Colonic mucosa (tissue), 4 donors: ENCODE measurements around the gene SFMBT2. TPM values are rescaled to one million over a fixed set of nuclear protein-coding genes. Genes with fewer than 3 reads are reported as not detected.

Experiments used
- DNase-seq: peaks from one replicate; pipeline ENCODE4 v3.0.0-alpha.2; 2020
- H3K27ac ChIP-seq: fragments of 200-600 bp; one replicate; pipeline ENCODE4 v1.8.0; 2021
- H3K27me3 ChIP-seq: fragments of 200-600 bp; one replicate; pipeline ENCODE4 v1.8.0; 2021
- H3K36me3 ChIP-seq: fragments of 200-600 bp; one replicate; pipeline ENCODE4 v1.8.0; 2021
- H3K4me1 ChIP-seq: fragments of 200-600 bp; one replicate; pipeline ENCODE4 v1.8.0; 2021; ENCODE audit warnings: mild to moderate bottlenecking
- H3K4me3 ChIP-seq: fragments of 200-600 bp; one replicate; pipeline ENCODE4 v1.8.0; 2021
- H3K9ac ChIP-seq, 2 donors: one replicate each; pipeline ENCODE4 v1.7.0; 2013; ENCODE audit warnings: control low read depth in 2 of 2, low read depth in 2 of 2, low read length in 2 of 2
- H3K9me3 ChIP-seq: fragments of 200-600 bp; one replicate; pipeline ENCODE4 v1.8.0; 2021
- intact Hi-C: fragments of 100-400 bp; cut with DNase I; formaldehyde crosslinking; loops from one replicate; pipeline ENCODE4 v1.14.1; 2022
- total RNA-seq, 2 donors: library from RNA; stranded (reverse); fragmentation: NEBNext Ultra II Directional in 1 of 2; extraction: Animal tissue kit (Norgen Biotek cat#: 25700) in 1 of 2; gene quantifications; one replicate each; pipeline ENCODE4 v1.2.1, GENCODE V29; 2021
- TF ChIP-seq, protein P1 (sequence below): fragments of 200-600 bp; IDR thresholded peaks from one replicate; pipeline ENCODE4 v1.8.0; 2022; ENCODE audit warnings: antibody characterized with exemption, mild to moderate bottlenecking
- donor health status: healthy.
- donor health status: DM: no; HTN: no; CAD: no.
- donor health status: DM: no; HTN: no; CAD: no.

Gene SFMBT2
- total RNA-seq, 2 donors from 2014 or later: 2.3 to 3.5 TPM

DNA sequence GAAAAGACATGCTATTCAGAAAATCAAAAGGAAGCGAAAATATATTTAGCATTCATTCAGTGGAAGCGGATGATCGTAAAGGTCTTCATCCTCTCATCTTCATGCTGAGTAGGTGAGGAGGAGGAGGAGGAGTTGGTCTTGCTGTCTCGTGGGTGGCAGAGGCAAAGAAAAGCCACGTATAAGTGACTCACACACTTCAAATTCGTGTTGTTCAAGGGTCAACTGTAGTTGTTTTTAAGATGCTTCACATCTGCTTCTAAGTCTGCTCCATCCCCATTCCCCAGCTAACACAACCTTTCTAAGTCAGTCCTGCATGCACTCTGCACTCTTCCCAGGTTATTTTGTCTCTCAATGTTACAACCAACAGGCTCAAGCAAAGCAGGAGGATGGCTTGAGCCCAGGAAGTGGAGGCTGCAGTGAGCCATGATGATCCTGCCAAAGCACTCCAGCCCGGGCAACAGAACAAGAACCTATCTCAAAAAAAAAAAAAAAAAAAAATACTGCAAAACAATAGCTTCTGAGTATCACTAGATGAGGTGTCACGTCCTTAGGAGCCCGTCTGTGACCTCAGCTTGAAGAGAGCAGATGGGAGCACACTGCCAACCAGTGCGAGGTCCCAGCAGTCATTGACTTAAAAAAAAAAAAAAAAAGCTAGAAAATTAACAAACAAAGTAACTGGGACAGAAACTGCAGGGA is 70.5 kb downstream of the SFMBT2 start:
- DNase-seq: no peak

DNA sequence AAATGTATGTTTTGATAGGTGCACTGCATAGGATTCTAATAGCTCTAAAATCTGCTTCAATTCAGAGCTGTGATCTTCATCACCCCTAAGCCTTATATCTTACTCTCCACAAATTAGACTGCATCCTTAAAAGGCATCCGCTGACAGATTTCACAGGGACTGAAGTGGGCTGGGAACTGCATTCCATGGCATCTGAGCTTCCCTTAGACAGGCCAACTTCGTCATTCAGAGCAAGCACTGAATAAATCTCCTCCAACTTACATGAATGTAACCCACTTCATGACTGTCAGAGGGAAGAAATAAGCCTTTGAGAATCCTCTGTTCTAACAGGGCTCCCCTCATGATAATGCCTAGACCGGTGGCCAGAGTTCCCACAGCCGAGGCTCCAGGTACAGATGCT is 71.3 kb downstream of the SFMBT2 start:
- TF ChIP-seq, protein P1, sequence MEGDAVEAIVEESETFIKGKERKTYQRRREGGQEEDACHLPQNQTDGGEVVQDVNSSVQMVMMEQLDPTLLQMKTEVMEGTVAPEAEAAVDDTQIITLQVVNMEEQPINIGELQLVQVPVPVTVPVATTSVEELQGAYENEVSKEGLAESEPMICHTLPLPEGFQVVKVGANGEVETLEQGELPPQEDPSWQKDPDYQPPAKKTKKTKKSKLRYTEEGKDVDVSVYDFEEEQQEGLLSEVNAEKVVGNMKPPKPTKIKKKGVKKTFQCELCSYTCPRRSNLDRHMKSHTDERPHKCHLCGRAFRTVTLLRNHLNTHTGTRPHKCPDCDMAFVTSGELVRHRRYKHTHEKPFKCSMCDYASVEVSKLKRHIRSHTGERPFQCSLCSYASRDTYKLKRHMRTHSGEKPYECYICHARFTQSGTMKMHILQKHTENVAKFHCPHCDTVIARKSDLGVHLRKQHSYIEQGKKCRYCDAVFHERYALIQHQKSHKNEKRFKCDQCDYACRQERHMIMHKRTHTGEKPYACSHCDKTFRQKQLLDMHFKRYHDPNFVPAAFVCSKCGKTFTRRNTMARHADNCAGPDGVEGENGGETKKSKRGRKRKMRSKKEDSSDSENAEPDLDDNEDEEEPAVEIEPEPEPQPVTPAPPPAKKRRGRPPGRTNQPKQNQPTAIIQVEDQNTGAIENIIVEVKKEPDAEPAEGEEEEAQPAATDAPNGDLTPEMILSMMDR: no peak
- Histone ChIP-seq H3K9me3 (no peaks in the 10 kb centered on the region), H3K27ac (no peak overlapping the region), H3K4me1 (no peaks in the 10 kb centered on the region), H3K36me3 (no peaks in the 10 kb centered on the region), H3K9ac (no peak overlapping the region), H3K4me3 (no peak overlapping the region), H3K27me3 (no peaks in the 10 kb centered on the region)
- intact Hi-C loops: no loop called here
- no peak for DNase-seq

More for the DNA sequence above, 70.5 kb downstream of the SFMBT2 start:
- H3K36me3 ChIP-seq: no peaks in the 10 kb centered on the region
- no peaks in the 10 kb centered on the region for H3K27me3 ChIP-seq
- TF ChIP-seq, protein P1: no peak
- intact Hi-C loops: no loop called here
- H3K27ac ChIP-seq: no peak overlapping the region
- no peaks in the 10 kb centered on the region for H3K4me1 ChIP-seq
- H3K4me3 ChIP-seq: no peak overlapping the region
- H3K9ac ChIP-seq: no peak overlapping the region
- H3K9me3 ChIP-seq: no peaks in the 10 kb centered on the region

DNA sequence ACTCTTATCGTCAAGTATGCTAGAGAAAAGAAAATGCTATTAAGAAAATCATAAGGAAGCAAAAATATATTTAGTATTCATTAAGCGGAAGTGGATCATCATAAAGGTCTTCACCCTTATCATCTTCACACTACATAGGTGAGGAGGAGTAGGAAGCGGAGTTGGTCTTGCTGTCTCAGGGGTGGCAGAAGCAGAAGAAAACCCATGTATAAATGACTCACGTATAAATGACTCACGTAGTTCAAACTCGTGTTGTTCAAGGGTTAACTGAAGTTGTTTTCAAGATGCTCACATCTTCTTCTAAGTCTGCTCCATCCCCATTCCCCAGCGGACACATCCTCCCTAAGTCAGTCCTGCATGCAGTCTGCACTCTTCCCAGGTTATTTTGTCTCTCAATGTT is 72.4 kb downstream of the SFMBT2 start:
- intact Hi-C loops: no loop called here
- H3K4me1 ChIP-seq: no peaks in the 10 kb centered on the region

DNA sequence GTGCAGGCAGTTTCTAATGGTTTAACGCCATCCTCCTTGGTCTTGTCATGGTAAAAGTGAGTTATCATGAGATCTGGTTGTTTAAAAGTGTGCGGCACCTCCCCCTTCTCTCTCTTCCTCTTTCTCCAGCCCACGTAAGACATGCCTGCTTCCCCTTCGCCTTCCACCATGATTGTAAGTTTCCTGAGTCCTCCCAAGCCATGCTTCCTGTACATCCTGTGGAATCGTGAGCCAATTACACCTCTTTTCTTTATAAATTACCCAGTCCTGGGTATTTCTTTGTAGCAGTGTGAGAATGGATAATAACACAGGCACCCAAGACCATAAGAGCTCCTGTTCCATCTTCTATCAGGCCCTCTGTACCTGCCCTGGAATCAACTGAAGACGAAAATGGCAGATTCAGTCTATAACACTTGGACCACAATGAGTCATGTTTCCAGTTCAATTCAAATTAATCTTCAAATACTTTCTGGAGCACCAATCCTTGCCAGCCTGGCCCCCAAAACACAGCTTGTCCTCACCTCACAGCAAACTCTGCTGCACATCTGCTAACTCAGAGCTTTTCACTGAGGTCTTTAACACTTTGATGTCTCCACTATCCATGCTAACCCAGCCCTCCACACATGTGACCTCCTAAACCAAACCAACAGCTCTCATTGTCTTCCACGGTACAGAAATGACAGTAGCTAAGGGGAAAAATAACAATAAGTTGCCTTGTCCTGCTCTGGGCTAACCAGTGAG is 73.2 kb downstream of the SFMBT2 start:
- no peaks in the 10 kb centered on the region for H3K27me3 ChIP-seq
- H3K4me3 ChIP-seq: no peak overlapping the region
- no peaks in the 10 kb centered on the region for H3K36me3 ChIP-seq
- no peaks in the 10 kb centered on the region for H3K4me1 ChIP-seq
- no peak overlapping the region for H3K27ac ChIP-seq
- no peak for DNase-seq
- intact Hi-C loops: no loop called here
- no peak overlapping the region for H3K9ac ChIP-seq
- H3K9me3 ChIP-seq: no peaks in the 10 kb centered on the region
- TF ChIP-seq, protein P1: no peak

More for the DNA sequence above, 72.4 kb downstream of the SFMBT2 start:
- Histone ChIP-seq H3K27ac (no peak overlapping the region), H3K27me3 (no peaks in the 10 kb centered on the region), H3K36me3 (no peaks in the 10 kb centered on the region), H3K4me3 (no peak overlapping the region), H3K9ac (no peak overlapping the region), H3K9me3 (no peaks in the 10 kb centered on the region)
- TF ChIP-seq, protein P1: no peak
- DNase-seq: no peak

DNA sequence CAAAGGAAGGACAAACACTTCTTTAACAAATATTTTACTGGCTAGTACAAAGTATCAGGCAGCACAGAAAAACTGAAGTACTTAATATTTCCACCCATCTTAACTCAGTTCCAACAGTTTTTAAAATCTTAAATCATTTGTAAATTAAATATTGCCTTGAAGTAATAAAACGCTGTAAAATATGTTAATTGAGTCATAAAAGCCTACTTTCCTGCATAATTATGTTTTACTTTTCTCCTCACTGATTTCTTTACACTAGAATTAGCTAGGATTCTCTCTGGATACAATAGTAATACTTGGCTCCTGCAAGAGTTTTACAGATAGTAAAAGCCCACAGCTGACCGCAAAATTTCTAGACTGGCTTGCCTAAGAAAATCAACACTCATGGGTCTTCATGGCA is 74.9 kb downstream of the SFMBT2 start:
- intact Hi-C loops: no loop called here
- no peaks in the 10 kb centered on the region for H3K4me1 ChIP-seq
- H3K27me3 ChIP-seq: no peaks in the 10 kb centered on the region

More for the DNA sequence above, 74.9 kb downstream of the SFMBT2 start:
- DNase-seq: no peak
- TF ChIP-seq, protein P1: no peak
- no peaks in the 10 kb centered on the region for H3K36me3 ChIP-seq
- no peak overlapping the region for H3K4me3 ChIP-seq
- no peak overlapping the region for H3K9ac ChIP-seq
- H3K9me3 ChIP-seq: no peaks in the 10 kb centered on the region
- H3K27ac ChIP-seq: no peak overlapping the region
